ENCODE results near the gene TPM3.

- TF ChIP-seq POLR2AphosphoS5 (IDR thresholded peaks at IDR 0.05): no peak
- TF ChIP-seq POLR2A (IDR thresholded peaks at IDR 0.05): no peak
These were observed 48.5 kb upstream of the TPM3 start for GRCh38 chr1:154240294-154240833.

All from sigmoid colon (tissue), 4 donors.